Measurements from ENCODE around the gene ENO1. TPM values are rescaled to one million over a fixed set of nuclear protein-coding genes. Genes with fewer than 3 reads are reported as not detected.

Gene ENO1
- total and polyA plus RNA-seq, 2 of the 4 experiments (the other 2 are of a cell fraction) = 2,125 to 3,643 TPM

DNA sequence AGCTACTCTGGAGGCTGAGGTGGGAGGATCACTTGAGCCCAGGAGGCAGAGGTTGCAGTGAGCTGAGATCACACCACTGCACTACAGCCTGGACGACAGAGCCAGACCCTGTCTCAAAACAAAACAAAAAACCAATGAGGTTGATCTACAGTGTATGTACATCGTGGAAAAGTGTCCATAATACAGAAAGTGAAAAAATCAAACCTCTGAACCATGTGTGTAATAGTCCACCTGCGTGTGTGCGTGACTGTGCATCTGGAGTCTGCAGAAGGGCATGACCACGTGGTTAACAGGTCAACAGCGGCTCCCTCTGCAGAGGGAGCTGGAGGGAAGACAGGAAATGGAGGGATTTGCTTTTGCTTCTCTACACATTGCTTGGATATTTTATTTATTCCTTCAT lies 32.4 kb upstream of the ENO1 start:
- in situ Hi-C loops (cut with MboI; ENCODE audit: low sequenced_read_pairs) = loop anchor here (25.0 kb wide), 1 partner anchor 576 kb away; no protein-coding TSS in a partner anchor

More for the DNA sequence above, 32.4 kb upstream of the ENO1 start:
- Histone ChIP-seq H3K9me1 (ENCODE audit: insufficient read depth, low read length) (no peaks in the 10 kb centered on the region), H3K27me3 (ENCODE audit: control insufficient read depth, insufficient read depth, low read length) (peaks cover 2% of the 10 kb centered on the region; the same call in 1 of the 2 replicates), H3K4me3 (ENCODE audit: insufficient read depth, low read depth, low read length) (no peak overlapping the region), H2BK15ac (ENCODE audit: low read depth, low read length) (no peak overlapping the region), H2AFZ (replicated peaks; ENCODE audit: low read length, poor library complexity) (no peak overlapping the region), H4K8ac (ENCODE audit: low read depth in 2 of 2, low read length in 2 of 2) (no peak overlapping the region), H3K18ac (ENCODE audit: low read depth, low read length) (no peak overlapping the region), H3K27ac (ENCODE audit: insufficient read depth, low read length) (no peak overlapping the region), H3K9me3 (ENCODE audit: control insufficient read depth, insufficient read depth, low read length) (peaks cover 4% of the 10 kb centered on the region), H3K56ac (ENCODE audit: extremely low read depth, insufficient read depth, low read length) (no peak overlapping the region), H3K9ac (ENCODE audit: low read depth, low read length) (no peak overlapping the region), H2AK5ac (ENCODE audit: low read depth, low read length) (no peak overlapping the region), H3K4me1 (ENCODE audit: control insufficient read depth, insufficient read depth, low read length) (no peaks in the 10 kb centered on the region), H2AK9ac (replicated peaks; ENCODE audit: low read depth, low read length, poor library complexity) (no peak overlapping the region), H4K91ac (ENCODE audit: insufficient read depth, low read depth, low read length) (no peak overlapping the region), H2BK5ac (ENCODE audit: low read depth, low read length, poor library complexity, severe bottlenecking) (no peak overlapping the region), H3K36me3 (ENCODE audit: control insufficient read depth, insufficient read depth, low read length) (no peaks in the 10 kb centered on the region), H3K4me2 (ENCODE audit: low read depth, low read length) (no peak overlapping the region), H3K79me1 (ENCODE audit: low read depth in 1 of 2, low read length in 2 of 2) (no peaks in the 10 kb centered on the region), H3K14ac (replicated peaks; ENCODE audit: low read depth, low read length) (no peak overlapping the region), H3K23ac (ENCODE audit: low read depth, low read length) (no peak overlapping the region), H4K5ac (ENCODE audit: low read depth, low read length) (no peak overlapping the region), H4K20me1 (ENCODE audit: insufficient read depth, low read length) (no peaks in the 10 kb centered on the region), H2BK20ac (ENCODE audit: low read depth, low read length) (no peak overlapping the region), H2BK120ac (ENCODE audit: low read depth, low read length) (no peak overlapping the region), H3K4ac (ENCODE audit: low read depth, low read length) (no peak overlapping the region)
- dilution Hi-C loops (cut with HindIII; ENCODE audit: low sequenced_read_pairs, unreplicated experiment) (no loop called here), intact Hi-C loops (cut with micrococcal nuclease) (no loop called here)
- 100% methylated on average over 1 of the region's 6 CpGs; no CpG with 5 or more reads in 1 of the 2 experiments for WGBS, 2 experiments (ENCODE audit: extremely low coverage in 2 of 2, insufficient read length in 1 of 2)
- ChIA-PET POLR2A (ENCODE audit: unreplicated experiment) (no interaction called here), CTCF (interaction anchor here (0.7 kb wide), 1 partner anchor 121 kb away, joined by 3 read pairs; no protein-coding TSS in a partner anchor)
- BruUV-seq (replicated peaks) = no TSS peak
- DNase-seq (peak; percentile 51), ATAC-seq (ENCODE audit: low read depth) (peak; percentile 24; the same call in 1 of the 2 replicates)
- TF ChIP-seq MAZ (IDR thresholded peaks at IDR 0.05; ENCODE audit: borderline replicate concordance, low read depth, low read length) = no peak
- TF ChIP-seq, protein P1, sequence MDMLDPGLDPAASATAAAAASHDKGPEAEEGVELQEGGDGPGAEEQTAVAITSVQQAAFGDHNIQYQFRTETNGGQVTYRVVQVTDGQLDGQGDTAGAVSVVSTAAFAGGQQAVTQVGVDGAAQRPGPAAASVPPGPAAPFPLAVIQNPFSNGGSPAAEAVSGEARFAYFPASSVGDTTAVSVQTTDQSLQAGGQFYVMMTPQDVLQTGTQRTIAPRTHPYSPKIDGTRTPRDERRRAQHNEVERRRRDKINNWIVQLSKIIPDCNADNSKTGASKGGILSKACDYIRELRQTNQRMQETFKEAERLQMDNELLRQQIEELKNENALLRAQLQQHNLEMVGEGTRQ (IDR thresholded peaks at IDR 0.05; ENCODE audit: low read depth, low read length) = no peak
- no peak for TF ChIP-seq POLR2A (IDR thresholded peaks at IDR 0.05; ENCODE audit: low read depth, low read length)
- no peak for TF ChIP-seq SMC3 (IDR thresholded peaks at IDR 0.05; ENCODE audit: low read depth, low read length)
- no peak for TF ChIP-seq FOS (IDR thresholded peaks at IDR 0.05; ENCODE audit: low read depth, low read length)
- TF ChIP-seq, protein P2, sequence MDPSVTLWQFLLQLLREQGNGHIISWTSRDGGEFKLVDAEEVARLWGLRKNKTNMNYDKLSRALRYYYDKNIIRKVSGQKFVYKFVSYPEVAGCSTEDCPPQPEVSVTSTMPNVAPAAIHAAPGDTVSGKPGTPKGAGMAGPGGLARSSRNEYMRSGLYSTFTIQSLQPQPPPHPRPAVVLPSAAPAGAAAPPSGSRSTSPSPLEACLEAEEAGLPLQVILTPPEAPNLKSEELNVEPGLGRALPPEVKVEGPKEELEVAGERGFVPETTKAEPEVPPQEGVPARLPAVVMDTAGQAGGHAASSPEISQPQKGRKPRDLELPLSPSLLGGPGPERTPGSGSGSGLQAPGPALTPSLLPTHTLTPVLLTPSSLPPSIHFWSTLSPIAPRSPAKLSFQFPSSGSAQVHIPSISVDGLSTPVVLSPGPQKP (IDR thresholded peaks at IDR 0.05; ENCODE audit: borderline replicate concordance, low read depth, low read length) = no peak
- TF ChIP-seq MAFK (IDR thresholded peaks at IDR 0.05; ENCODE audit: low read depth, low read length) = no peak
- TF ChIP-seq NFE2L2 (IDR thresholded peaks at IDR 0.05; ENCODE audit: low read depth, low read length) = no peak
- TF ChIP-seq CEBPB (IDR thresholded peaks at IDR 0.05; ENCODE audit: low read depth, low read length) = no peak
- no peak for TF ChIP-seq RAD21 (IDR thresholded peaks at IDR 0.05; ENCODE audit: low read length)
- no peak for TF ChIP-seq RFX5 (IDR thresholded peaks at IDR 0.05; ENCODE audit: low read depth, low read length)
- no peak for TF ChIP-seq RCOR1 (IDR thresholded peaks at IDR 0.05; ENCODE audit: insufficient replicate concordance, low read length)
